K562 (cell line): ENCODE data around the gene ANK3. TPM values are rescaled to one million over a fixed set of nuclear protein-coding genes. Genes with fewer than 3 reads are reported as not detected.

Source experiments
- ATAC-seq: fragments of 200-7000 bp; cut with Tn5 transposase; 3 replicates; pipeline ENCODE4 v1.9.1; 2020; ENCODE audit warnings: moderate library complexity
- BruUV-seq: library from RNA; stranded (reverse); fragments of 400-500 nt; replicated peaks from 2 replicates; lab custom pipeline; 2021; lab: Mats Ljungman, UMichigan
- CTCF ChIA-PET: fragments of 300-600 bp; formaldehyde crosslinking; extraction: SDS; loops from one replicate; lab custom pipeline; 2021; ENCODE audit warnings: low intra/inter-chr PET ratio; lab: Yijun Ruan, JAX
- POLR2A ChIA-PET: fragments of 300-600, 350-650 bp; sonication (Branson Sonifier 250); formaldehyde crosslinking; extraction: SDS; loops from one replicate; lab custom pipeline; 2021; ENCODE audit warnings: antibody characterized with exemption, inconsistent platforms; lab: Yijun Ruan, JAX
- DNase-seq, 4 experiments: peaks; one replicate each; pipeline versions ENCODE4 v3.0.0 to v3.0.0-alpha.2; 2011 to 2018; ENCODE audit warnings: low spot score in 3 of 4, mixed read lengths in 3 of 4; ENCODE audit errors: extremely low read depth in 1 of 4
- FAIRE-seq: peaks from 2 replicates; lab custom pipeline; 2011; peaks lifted over from hg19 to GRCh38; lab: Jason Lieb, UNC
- H2AFZ ChIP-seq: 2 replicates; pipeline ENCODE4 v1.6.0; 2011; ENCODE audit warnings: low read depth, low read length, control low read depth, inconsistent platforms
- H3K27ac ChIP-seq: fragments of 200-600 bp; 3 replicates; pipeline ENCODE4 v1.8.0; 2011; ENCODE audit warnings: low read depth, mild to moderate bottlenecking, control low read depth, inconsistent platforms, low read length, moderate library complexity, mixed read lengths; ENCODE audit errors: extremely low read depth
- H3K27me3 ChIP-seq, 2 experiments: fragments of 300-600 bp in 1 of 2; 2 replicates in 1 of 2; 3 replicates in 1 of 2; pipeline versions ENCODE4 v1.6.0 to v1.8.0; 2011; ENCODE audit warnings: inconsistent platforms in 2 of 2, low read length in 2 of 2, mild to moderate bottlenecking in 1 of 2, mixed read lengths in 1 of 2, moderate library complexity in 1 of 2; ENCODE audit not compliant: control insufficient read depth in 2 of 2, insufficient read depth in 2 of 2
- H3K36me3 ChIP-seq: fragments of 300-600 bp; 3 replicates; pipeline ENCODE4 v1.8.0; 2011; ENCODE audit warnings: mild to moderate bottlenecking, low read length, inconsistent platforms; ENCODE audit not compliant: control insufficient read depth, insufficient read depth
- H3K4me1 ChIP-seq, 2 experiments: fragments of 200-600 bp in 1 of 2; replicated peaks in 1 of 2; 2 replicates in 1 of 2; 3 replicates in 1 of 2; pipeline versions ENCODE4 v1.5.1 to v1.8.0; 2011; ENCODE audit warnings: inconsistent platforms in 2 of 2, low read length in 2 of 2, mild to moderate bottlenecking in 1 of 2, mixed read lengths in 1 of 2, moderate library complexity in 1 of 2; ENCODE audit not compliant: control insufficient read depth in 2 of 2, insufficient read depth in 2 of 2
- H3K4me2 ChIP-seq: 2 replicates; pipeline ENCODE4 v1.6.1; 2011; ENCODE audit warnings: low read length, control low read depth, inconsistent platforms, mixed read lengths; ENCODE audit not compliant: insufficient read depth
- H3K4me3 ChIP-seq: fragments of 200-600 bp; sonication (generic), shearing (Covaris generic); 2 replicates; pipeline ENCODE4 v1.5.1; 2016; ENCODE audit warnings: control low read depth, inconsistent platforms
- H3K79me2 ChIP-seq: fragments of 200-600 bp; 3 replicates; pipeline ENCODE4 v1.8.0; 2011; ENCODE audit warnings: low read length, inconsistent platforms; ENCODE audit not compliant: control insufficient read depth, insufficient read depth
- H3K9ac ChIP-seq, 2 experiments: 2 replicates each; pipeline versions ENCODE4 v1.6.0 to v1.6.1; 2011; ENCODE audit warnings: low read depth in 2 of 2, low read length in 2 of 2, control low read depth in 1 of 2, inconsistent platforms in 1 of 2, mild to moderate bottlenecking in 1 of 2, mixed read lengths in 1 of 2; ENCODE audit not compliant: insufficient read depth in 1 of 2
- H3K9me1 ChIP-seq: one replicate; pipeline ENCODE4 v1.6.0; 2011; ENCODE audit warnings: inconsistent platforms, mild to moderate bottlenecking, low read length, moderate library complexity; ENCODE audit not compliant: control insufficient read depth, insufficient read depth
- H3K9me3 ChIP-seq: replicated peaks from 2 replicates; pipeline ENCODE4 v1.5.1; 2011; ENCODE audit warnings: low read depth, low read length, inconsistent platforms; ENCODE audit not compliant: control insufficient read depth, insufficient read depth
- H4K20me1 ChIP-seq: replicated peaks from 2 replicates; pipeline ENCODE4 v1.6.1; 2011; ENCODE audit warnings: low read length, inconsistent platforms, mixed read lengths; ENCODE audit not compliant: control insufficient read depth, insufficient read depth
- DEAF1 ChIP-seq: fragments of 450-650 bp; formaldehyde crosslinking; IDR thresholded peaks from 2 replicates; pipeline ENCODE4 v1.4.0; 2020; ENCODE audit warnings: mild to moderate bottlenecking, moderate library complexity
- FOXP1 ChIP-seq: sonication (generic); formaldehyde crosslinking; IDR thresholded peaks from 2 replicates; pipeline ENCODE4 v1.8.0; 2022; ENCODE audit warnings: mild to moderate bottlenecking, missing genetic modification reagents
- GATA2 ChIP-seq: sonication (generic); formaldehyde crosslinking; IDR thresholded peaks from 2 replicates; pipeline ENCODE4 v1.4.0; 2020; ENCODE audit warnings: mild to moderate bottlenecking, missing genetic modification reagents
- MXI1 ChIP-seq: IDR thresholded peaks from 2 replicates; pipeline ENCODE4 v1.6.1; 2011; ENCODE audit warnings: low read depth, mild to moderate bottlenecking, improper control_type of control experiment, low read length
- MYBL2 ChIP-seq, 2 experiments: fragments of 450-650 bp in 1 of 2; sonication (generic) in 1 of 2; formaldehyde crosslinking in 1 of 2; IDR thresholded peaks; 2 replicates each; pipeline versions ENCODE4 v1.6.1 to v1.8.1; 2017 to 2022; ENCODE audit warnings: borderline replicate concordance in 1 of 2, inconsistent platforms in 1 of 2, low read depth in 1 of 2, mild to moderate bottlenecking in 1 of 2, missing genetic modification reagents in 1 of 2, moderate library complexity in 1 of 2
- U2AF1 ChIP-seq: fragments of 200-400 bp; formaldehyde crosslinking; optimal IDR thresholded peaks from 2 replicates; pipeline ENCODE3; 2017; ENCODE audit warnings: mild to moderate bottlenecking, low read depth, low read length, moderate library complexity
- ZNF124 ChIP-seq: sonication (generic); formaldehyde crosslinking; IDR thresholded peaks from 2 replicates; pipeline ENCODE4 v1.8.1; 2022; ENCODE audit warnings: missing genetic modification reagents
- WGBS: fragments of 100-300 bp; shearing (Covaris generic); methylation state at CpG from one replicate; pipeline ENCODE4 v1.1.6; 2016; ENCODE audit warnings: low coverage, mixed read lengths; ENCODE audit not compliant: insufficient coverage; ENCODE audit errors: missing lambda C conversion rate; 5-methylcytosine and 5-hydroxymethylcytosine counted together
- in situ Hi-C: fragments of 300-500 bp; cut with MboI; formaldehyde crosslinking; loops from 4 replicates; pipeline ENCODE4 v1.15.0; 2018; ENCODE audit warnings: inconsistent platforms, mixed read lengths
- intact Hi-C: fragments of 100-400 bp; cut with micrococcal nuclease; formaldehyde crosslinking; loops from 2 replicates; pipeline ENCODE4 v1.14.2; 2022
- polyA plus RNA-seq, 8 experiments: library from polyadenylated mRNA; depleted of rRNA in 4 of 8; stranded (reverse) in 5 of 8; unstranded in 3 of 8; fragments of >200 nt; fragmentation: Nextera tagmentation in 2 of 8; fragmentation: Illumina TruSeq in 1 of 8; extraction: Ambion mirVana in 2 of 8; extraction: Trizol in 1 of 8; gene quantifications; 2 replicates each; pipeline versions ENCODE4 v1.2.1 to v1.2.3, GENCODE V29; 2011 to 2014; ENCODE audit warnings: inconsistent platforms in 1 of 8, missing spikeins in 1 of 8
- total RNA-seq, 7 experiments: library from RNA; depleted of rRNA in 6 of 7; stranded (reverse); fragments of >200 nt in 6 of 7; fragmentation: Illumina TruSeq in 2 of 7; extraction: Trizol in 2 of 7; gene quantifications; 2 replicates each; pipeline versions ENCODE4 v1.2.1 to v1.2.3, GENCODE V29; 2011 to 2021; ENCODE audit warnings: low replicate concordance in 1 of 7
- TF ChIP-seq, protein P1 (sequence below): fragments of 250-450 bp; sonication (Bioruptor Pico); IDR thresholded peaks from 2 replicates; pipeline ENCODE4 v1.4.0; 2020; ENCODE audit warnings: mild to moderate bottlenecking, moderate library complexity, borderline replicate concordance

ANK3 gene
- total and polyA plus RNA-seq, 9 of the 15 experiments (the other 6 are each of a cell fraction or from before 2014, with no cell fraction given), result 10.0 to 32.3 (median 17.9) TPM

DNA sequence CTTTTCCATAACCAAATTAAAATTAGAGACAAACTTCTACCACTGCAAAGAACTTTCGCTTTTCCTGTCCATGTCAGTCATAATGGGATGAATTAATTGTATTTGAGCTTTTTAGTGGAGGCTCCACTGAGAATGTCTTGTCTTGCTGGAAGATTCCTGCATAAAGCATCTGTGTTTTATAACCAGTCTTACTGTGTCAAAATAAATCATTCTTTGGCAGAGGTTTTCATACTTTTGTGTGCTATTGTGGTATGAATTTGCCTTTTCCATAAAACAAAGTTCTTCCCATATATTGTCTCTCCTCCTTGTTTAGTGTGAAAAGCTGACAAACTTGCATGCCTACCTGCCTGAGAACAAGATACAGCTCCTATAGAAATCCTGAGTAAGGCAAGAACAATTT lies 358.5 kb downstream of the ANK3 start:
- 36% methylated on average over 1 of the region's 1 CpG for WGBS
- in situ Hi-C loops (no loop called here), intact Hi-C loops (loop anchor here (5.0 kb wide), 1 partner anchor 124 kb away; the partner anchor contains the start of gene CCDC6)
- Histone ChIP-seq H3K4me1 (peaks cover 3 to 15% of the 10 kb centered on the region in 2 experiments; a peak in 4 of 5 replicates), H3K79me2 (no peaks in the 10 kb centered on the region), H3K4me3 (no peak overlapping the region), H3K9ac (no peak overlapping the region), H3K36me3 (no peaks in the 10 kb centered on the region), H3K9me1 (no peaks in the 10 kb centered on the region), H3K27ac (no peak overlapping the region), H3K27me3 (no peaks in the 10 kb centered on the region), H3K4me2 (no peak overlapping the region), H4K20me1 (no peaks in the 10 kb centered on the region), H3K9me3 (no peaks in the 10 kb centered on the region), H2AFZ (no peak overlapping the region)
- no peak for TF ChIP-seq FOXP1
- TF ChIP-seq MYBL2 (IDR thresholded peaks at IDR 0.05; ENCODE audit: low read depth), result no peak
- no peak for TF ChIP-seq MYBL2 (CRISPR knock-in tag; IDR thresholded peaks at IDR 0.05; ENCODE audit: borderline replicate concordance)
- ChIA-PET POLR2A (interaction anchor here (1.4 to 2.3 kb wide), 2 partner anchors 9 to 125 kb away, joined by 5 to 6 read pairs; partner anchors contain the start of gene CCDC6), CTCF (no interaction called here)
- DNase-seq (no peak), ATAC-seq (no peak), FAIRE-seq (no peak)
- BruUV-seq, result no TSS peak

DNA sequence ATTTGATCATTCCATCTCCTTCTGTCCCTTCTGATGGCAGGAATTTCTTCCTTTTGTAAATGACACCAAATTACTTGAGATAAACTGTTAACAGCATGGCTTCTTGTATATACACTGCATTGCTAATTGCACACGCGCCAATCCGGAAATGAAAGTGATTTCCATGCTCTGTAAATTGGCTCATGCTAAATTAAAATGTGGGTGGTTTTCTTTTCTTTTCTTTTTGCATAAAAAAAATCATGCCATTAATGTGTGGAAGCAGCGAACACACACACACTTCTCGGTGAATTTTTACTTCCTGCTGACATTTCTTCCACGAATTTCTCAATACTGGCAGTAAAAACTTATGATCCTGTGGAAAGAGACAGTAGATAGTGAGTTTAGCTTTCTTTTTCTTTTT lies 360.2 kb downstream of the ANK3 start:
- Histone ChIP-seq H3K79me2 (no peaks in the 10 kb centered on the region), H3K4me2 (no peak overlapping the region), H3K4me1 (peaks cover 3 to 15% of the 10 kb centered on the region in 2 experiments; a peak in 4 of 5 replicates), H3K9ac (no peak overlapping the region), H3K36me3 (no peaks in the 10 kb centered on the region), H3K4me3 (no peak overlapping the region), H2AFZ (no peak overlapping the region), H4K20me1 (no peaks in the 10 kb centered on the region), H3K27me3 (peaks cover 1 to 4% of the 10 kb centered on the region in 2 experiments; a peak in 3 of 5 replicates), H3K9me1 (no peaks in the 10 kb centered on the region), H3K27ac (no peak overlapping the region), H3K9me3 (no peaks in the 10 kb centered on the region)
- ATAC-seq, result no peak
- intact Hi-C loops, result loop anchor here (10.0 kb wide), 1 partner anchor 785 kb away; no protein-coding TSS in a partner anchor
- CTCF ChIA-PET, result no interaction called here
- no peak for DNase-seq
- in situ Hi-C loops, result no loop called here
- 73% methylated on average over 6 of the region's 6 CpGs for WGBS
- no peak for FAIRE-seq
- no TSS peak for BruUV-seq
- POLR2A ChIA-PET, result interaction anchor here (2.3 kb wide), 1 partner anchor 123 kb away, joined by 6 read pairs; the partner anchor contains the start of gene CCDC6
- TF ChIP-seq, protein P1, sequence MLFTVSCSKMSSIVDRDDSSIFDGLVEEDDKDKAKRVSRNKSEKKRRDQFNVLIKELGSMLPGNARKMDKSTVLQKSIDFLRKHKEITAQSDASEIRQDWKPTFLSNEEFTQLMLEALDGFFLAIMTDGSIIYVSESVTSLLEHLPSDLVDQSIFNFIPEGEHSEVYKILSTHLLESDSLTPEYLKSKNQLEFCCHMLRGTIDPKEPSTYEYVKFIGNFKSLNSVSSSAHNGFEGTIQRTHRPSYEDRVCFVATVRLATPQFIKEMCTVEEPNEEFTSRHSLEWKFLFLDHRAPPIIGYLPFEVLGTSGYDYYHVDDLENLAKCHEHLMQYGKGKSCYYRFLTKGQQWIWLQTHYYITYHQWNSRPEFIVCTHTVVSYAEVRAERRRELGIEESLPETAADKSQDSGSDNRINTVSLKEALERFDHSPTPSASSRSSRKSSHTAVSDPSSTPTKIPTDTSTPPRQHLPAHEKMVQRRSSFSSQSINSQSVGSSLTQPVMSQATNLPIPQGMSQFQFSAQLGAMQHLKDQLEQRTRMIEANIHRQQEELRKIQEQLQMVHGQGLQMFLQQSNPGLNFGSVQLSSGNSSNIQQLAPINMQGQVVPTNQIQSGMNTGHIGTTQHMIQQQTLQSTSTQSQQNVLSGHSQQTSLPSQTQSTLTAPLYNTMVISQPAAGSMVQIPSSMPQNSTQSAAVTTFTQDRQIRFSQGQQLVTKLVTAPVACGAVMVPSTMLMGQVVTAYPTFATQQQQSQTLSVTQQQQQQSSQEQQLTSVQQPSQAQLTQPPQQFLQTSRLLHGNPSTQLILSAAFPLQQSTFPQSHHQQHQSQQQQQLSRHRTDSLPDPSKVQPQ (CRISPR knock-in tag), result no peak
- no peak for TF ChIP-seq DEAF1
- no peak for TF ChIP-seq MXI1
- no peak for TF ChIP-seq MYBL2 (IDR thresholded peaks at IDR 0.05; ENCODE audit: low read depth)
- TF ChIP-seq MYBL2 (CRISPR knock-in tag; IDR thresholded peaks at IDR 0.05; ENCODE audit: borderline replicate concordance), result no peak
- TF ChIP-seq U2AF1, result no peak
- no peak for TF ChIP-seq GATA2 (CRISPR knock-in tag)
- no peak for TF ChIP-seq ZNF124
